Measurements from ENCODE around the gene CACNA1D.
"Not testable (repeated sequence)": the region's sequence is repeated elsewhere in the genome, so short reads cannot be mapped to it uniquely, and the experiment has no call there.

The CACNA1D gene

DNA sequence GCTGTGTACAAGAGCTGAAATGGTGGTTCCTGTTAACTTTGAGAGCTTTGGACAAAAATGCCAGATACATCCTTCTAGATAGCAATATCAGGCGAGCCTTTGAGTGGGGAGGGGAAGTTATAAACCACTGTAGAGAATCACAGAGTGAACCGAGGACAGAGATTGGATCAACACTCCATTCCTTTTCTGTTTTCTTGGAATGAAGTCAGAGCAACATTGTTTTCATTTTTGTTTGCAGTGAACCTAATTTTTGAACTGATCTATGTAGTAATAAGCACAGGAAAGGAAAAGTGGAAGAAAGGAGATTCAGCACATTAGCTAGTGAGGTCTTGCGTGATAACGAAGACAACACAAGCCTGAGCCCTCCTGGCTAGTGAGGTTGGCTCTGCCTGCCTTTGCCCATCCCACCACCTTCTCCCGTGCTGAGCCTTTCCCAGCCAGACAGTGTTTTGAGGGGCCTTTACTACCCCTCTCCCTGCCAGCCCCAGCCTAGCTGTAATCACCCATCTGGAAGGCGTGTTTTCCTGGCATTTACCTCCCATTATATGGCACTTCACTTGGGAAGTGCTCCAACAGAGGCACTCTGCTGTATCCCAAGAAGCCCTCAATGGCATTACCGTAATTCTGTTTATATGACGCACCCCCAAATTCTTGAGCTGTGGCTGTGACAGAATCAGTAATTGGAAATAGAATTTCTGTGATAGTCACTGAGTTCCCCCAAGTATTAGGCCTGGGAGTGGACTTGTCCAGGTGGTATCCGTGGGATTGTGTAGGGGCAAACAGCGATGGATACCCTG lies 129.8 kb downstream of the CACNA1D start:
- WGBS, 2 experiments = 84 to 86% methylated on average over 10 of the region's 10 CpGs
- no peak overlapping the region for H3K27ac ChIP-seq (ENCODE audit: insufficient read depth, low read depth, low read length, poor library complexity, severe bottlenecking)
- no peak overlapping the region for H3K4me3 ChIP-seq (ENCODE audit: insufficient read depth, low read depth, low read length)
- H3K27me3 ChIP-seq (ENCODE audit: control insufficient read depth, insufficient read depth, low read length, poor library complexity, severe bottlenecking) = no peaks in the 10 kb centered on the region
- H3K4me1 ChIP-seq (ENCODE audit: control insufficient read depth, insufficient read depth, low read length) = no peaks in the 10 kb centered on the region
- H3K9me3 ChIP-seq (ENCODE audit: control insufficient read depth, low read length) = no peaks in the 10 kb centered on the region
- no peaks in the 10 kb centered on the region for H3K36me3 ChIP-seq (ENCODE audit: control insufficient read depth, insufficient read depth, low read length)

- H3K9me3 ChIP-seq (ENCODE audit: control insufficient read depth, low read length) = peaks cover 3% of the 10 kb centered on the region
- WGBS, 2 experiments = 87 to 93% methylated on average over 3 of the region's 3 CpGs
- no peaks in the 10 kb centered on the region for H3K27me3 ChIP-seq (ENCODE audit: control insufficient read depth, insufficient read depth, low read length, poor library complexity, severe bottlenecking)
- no peaks in the 10 kb centered on the region for H3K36me3 ChIP-seq (ENCODE audit: control insufficient read depth, insufficient read depth, low read length)
- H3K27ac ChIP-seq (ENCODE audit: insufficient read depth, low read depth, low read length, poor library complexity, severe bottlenecking) = no peak overlapping the region
- no peak overlapping the region for H3K4me3 ChIP-seq (ENCODE audit: insufficient read depth, low read depth, low read length)
- no peaks in the 10 kb centered on the region for H3K4me1 ChIP-seq (ENCODE audit: control insufficient read depth, insufficient read depth, low read length)
Measured at GRCh38 chr3:53626876-53627275, 132.5 kb downstream of the CACNA1D start.

GRCh38 chr3:53628536-53629401 lies 134.4 kb downstream of the CACNA1D start:
- no peak overlapping the region for H3K27ac ChIP-seq (ENCODE audit: insufficient read depth, low read depth, low read length, poor library complexity, severe bottlenecking)
- 91 to 93% methylated on average over 10 of the region's 10 CpGs for WGBS, 2 experiments

DNA sequence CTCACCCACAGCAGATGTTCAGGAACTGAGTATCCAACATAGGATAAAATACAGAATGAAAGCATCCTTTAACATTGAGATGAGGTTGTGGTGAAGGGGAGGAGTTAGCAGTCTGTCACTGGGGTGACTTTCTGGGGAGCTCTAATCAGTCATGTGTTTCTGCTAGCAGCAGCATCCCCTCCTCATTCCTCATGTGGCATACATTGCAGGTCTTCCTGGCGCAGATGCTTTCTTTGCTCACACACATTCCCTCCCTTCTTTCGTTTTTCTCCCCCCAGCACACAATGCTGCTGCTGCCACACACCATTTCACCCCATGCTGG lies 135.0 kb downstream of the CACNA1D start:
- Histone ChIP-seq H3K27ac (ENCODE audit: insufficient read depth, low read depth, low read length, poor library complexity, severe bottlenecking) (no peak overlapping the region), H3K27me3 (ENCODE audit: control insufficient read depth, insufficient read depth, low read length, poor library complexity, severe bottlenecking) (no peaks in the 10 kb centered on the region), H3K4me3 (ENCODE audit: insufficient read depth, low read depth, low read length) (no peak overlapping the region), H3K4me1 (ENCODE audit: control insufficient read depth, insufficient read depth, low read length) (no peaks in the 10 kb centered on the region), H3K9me3 (ENCODE audit: control insufficient read depth, low read length) (peaks cover 3% of the 10 kb centered on the region), H3K36me3 (ENCODE audit: control insufficient read depth, insufficient read depth, low read length) (no peaks in the 10 kb centered on the region)
- WGBS, 2 experiments = 88 to 92% methylated on average over 2 of the region's 2 CpGs

More at GRCh38 chr3:53628536-53629401, 134.4 kb downstream of the CACNA1D start:
- Histone ChIP-seq H3K36me3 (ENCODE audit: control insufficient read depth, insufficient read depth, low read length) (no peaks in the 10 kb centered on the region), H3K27me3 (ENCODE audit: control insufficient read depth, insufficient read depth, low read length, poor library complexity, severe bottlenecking) (no peaks in the 10 kb centered on the region), H3K4me3 (ENCODE audit: insufficient read depth, low read depth, low read length) (no peak overlapping the region), H3K9me3 (ENCODE audit: control insufficient read depth, low read length) (peaks cover 3% of the 10 kb centered on the region), H3K4me1 (ENCODE audit: control insufficient read depth, insufficient read depth, low read length) (no peaks in the 10 kb centered on the region)

DNA sequence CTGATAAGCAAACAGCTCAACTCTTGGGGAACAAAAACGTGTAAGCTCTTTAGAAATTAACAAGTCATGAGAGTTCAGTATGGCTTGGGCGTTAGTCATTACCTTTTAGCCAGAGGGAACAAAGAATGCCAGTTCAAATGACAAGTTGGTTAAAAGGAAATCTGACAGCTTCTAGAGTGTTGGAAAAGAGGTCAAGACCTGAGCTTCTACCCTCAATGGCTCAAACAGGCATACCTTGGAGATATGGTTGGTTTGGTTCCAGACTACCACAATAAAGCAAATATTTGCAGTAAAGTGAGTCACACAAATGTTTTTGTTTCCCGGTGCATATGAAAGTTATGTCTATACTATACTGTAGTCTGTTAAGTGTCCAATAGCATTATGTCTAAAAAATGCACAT lies 136.1 kb downstream of the CACNA1D start:
- Histone ChIP-seq H3K36me3 (ENCODE audit: control insufficient read depth, insufficient read depth, low read length) (no peaks in the 10 kb centered on the region), H3K9me3 (ENCODE audit: control insufficient read depth, low read length) (peaks cover 3% of the 10 kb centered on the region), H3K27ac (ENCODE audit: insufficient read depth, low read depth, low read length, poor library complexity, severe bottlenecking) (no peak overlapping the region), H3K27me3 (ENCODE audit: control insufficient read depth, insufficient read depth, low read length, poor library complexity, severe bottlenecking) (no peaks in the 10 kb centered on the region), H3K4me1 (ENCODE audit: control insufficient read depth, insufficient read depth, low read length) (no peaks in the 10 kb centered on the region), H3K4me3 (ENCODE audit: insufficient read depth, low read depth, low read length) (no peak overlapping the region)
- WGBS, 2 experiments = 71 to 81% methylated on average over 2 of the region's 3 CpGs

DNA sequence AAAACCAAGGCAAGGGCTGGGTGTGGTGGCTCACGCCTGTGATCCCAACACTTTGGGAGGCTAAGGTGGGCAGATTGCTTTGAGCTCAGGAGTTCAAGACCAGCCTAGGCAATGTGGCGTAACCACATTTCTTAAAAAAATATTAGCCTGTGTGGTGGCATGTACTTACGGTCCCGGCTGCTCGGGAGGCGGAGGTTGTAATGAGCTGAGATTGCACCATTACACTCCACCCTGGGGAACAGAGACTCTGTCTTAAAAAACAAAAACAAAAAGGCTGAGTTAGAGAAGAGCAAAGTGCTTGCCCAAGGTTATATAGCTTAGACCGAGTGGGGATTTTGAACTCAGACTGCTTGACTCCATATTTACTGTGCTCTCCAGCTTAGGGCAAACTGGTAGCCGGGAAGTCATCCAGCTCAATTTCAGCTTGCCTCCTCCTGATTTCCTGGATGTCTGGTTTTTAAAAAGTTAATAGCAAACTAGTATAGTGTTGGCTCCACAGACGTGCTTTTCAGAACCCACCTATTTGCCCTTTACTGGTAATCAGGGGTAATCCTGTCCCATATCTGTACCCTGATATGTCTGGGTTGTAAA lies 138.9 kb downstream of the CACNA1D start:
- H3K27ac ChIP-seq (ENCODE audit: insufficient read depth, low read depth, low read length, poor library complexity, severe bottlenecking) = no peak overlapping the region
- H3K36me3 ChIP-seq (ENCODE audit: control insufficient read depth, insufficient read depth, low read length) = no peaks in the 10 kb centered on the region
- peaks cover 3% of the 10 kb centered on the region for H3K9me3 ChIP-seq (ENCODE audit: control insufficient read depth, low read length)
- no peak overlapping the region for H3K4me3 ChIP-seq (ENCODE audit: insufficient read depth, low read depth, low read length)
- WGBS, 2 experiments = 92 to 94% methylated on average over 9 of the region's 9 CpGs
- no peaks in the 10 kb centered on the region for H3K27me3 ChIP-seq (ENCODE audit: control insufficient read depth, insufficient read depth, low read length, poor library complexity, severe bottlenecking)
- H3K4me1 ChIP-seq (ENCODE audit: control insufficient read depth, insufficient read depth, low read length) = no peaks in the 10 kb centered on the region

- H3K9me3 ChIP-seq (ENCODE audit: control insufficient read depth, low read length) = peaks cover 3% of the 10 kb centered on the region
- no peaks in the 10 kb centered on the region for H3K27me3 ChIP-seq (ENCODE audit: control insufficient read depth, insufficient read depth, low read length, poor library complexity, severe bottlenecking)
- no peak overlapping the region for H3K4me3 ChIP-seq (ENCODE audit: insufficient read depth, low read depth, low read length)
- no peaks in the 10 kb centered on the region for H3K4me1 ChIP-seq (ENCODE audit: control insufficient read depth, insufficient read depth, low read length)
- H3K27ac ChIP-seq (ENCODE audit: insufficient read depth, low read depth, low read length, poor library complexity, severe bottlenecking) = no peak overlapping the region
- WGBS, 2 experiments = 85 to 90% methylated on average over 3 of the region's 3 CpGs
- H3K36me3 ChIP-seq (ENCODE audit: control insufficient read depth, insufficient read depth, low read length) = no peaks in the 10 kb centered on the region
Measured at GRCh38 chr3:53635041-53635440, 140.6 kb downstream of the CACNA1D start.

- H3K27ac ChIP-seq (ENCODE audit: insufficient read depth, low read depth, low read length, poor library complexity, severe bottlenecking); H3K9me3 ChIP-seq (ENCODE audit: control insufficient read depth, low read length); H3K36me3 ChIP-seq (ENCODE audit: control insufficient read depth, insufficient read depth, low read length); H3K27me3 ChIP-seq (ENCODE audit: control insufficient read depth, insufficient read depth, low read length, poor library complexity, severe bottlenecking); H3K4me3 ChIP-seq (ENCODE audit: insufficient read depth, low read depth, low read length); H3K4me1 ChIP-seq (ENCODE audit: control insufficient read depth, insufficient read depth, low read length): not testable (repeated sequence)
- 81 to 85% methylated on average over 4 of the region's 4 CpGs for WGBS, 2 experiments
Measured at GRCh38 chr3:53638806-53639205, 144.4 kb downstream of the CACNA1D start.

DNA sequence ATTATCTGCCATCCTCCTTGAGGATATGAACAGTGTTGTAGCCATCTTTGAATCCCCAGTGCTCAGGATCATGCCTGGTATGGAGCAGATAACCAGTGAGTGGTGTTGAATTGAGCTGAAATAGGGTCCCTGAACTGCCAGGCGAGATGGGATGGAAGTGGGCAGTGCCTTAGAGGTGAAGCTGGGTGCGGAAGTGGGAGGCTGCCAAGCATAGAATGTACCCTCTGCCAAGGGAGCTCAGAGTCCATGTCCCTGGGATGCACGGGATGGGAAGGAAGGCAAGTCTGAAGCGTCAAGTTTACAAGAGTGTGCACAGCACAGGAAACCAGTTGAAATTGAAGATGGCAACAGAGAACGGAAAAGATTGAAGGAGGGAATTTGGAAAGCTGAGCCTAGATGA lies 147.0 kb downstream of the CACNA1D start:
- Histone ChIP-seq H3K36me3 (ENCODE audit: control insufficient read depth, insufficient read depth, low read length) (no peaks in the 10 kb centered on the region), H3K27ac (ENCODE audit: insufficient read depth, low read depth, low read length, poor library complexity, severe bottlenecking) (no peak overlapping the region), H3K4me1 (ENCODE audit: control insufficient read depth, insufficient read depth, low read length) (no peaks in the 10 kb centered on the region), H3K27me3 (ENCODE audit: control insufficient read depth, insufficient read depth, low read length, poor library complexity, severe bottlenecking) (no peaks in the 10 kb centered on the region), H3K9me3 (ENCODE audit: control insufficient read depth, low read length) (no peaks in the 10 kb centered on the region), H3K4me3 (ENCODE audit: insufficient read depth, low read depth, low read length) (no peak overlapping the region)
- WGBS, 2 experiments = 93 to 94% methylated on average over 5 of the region's 5 CpGs

DNA sequence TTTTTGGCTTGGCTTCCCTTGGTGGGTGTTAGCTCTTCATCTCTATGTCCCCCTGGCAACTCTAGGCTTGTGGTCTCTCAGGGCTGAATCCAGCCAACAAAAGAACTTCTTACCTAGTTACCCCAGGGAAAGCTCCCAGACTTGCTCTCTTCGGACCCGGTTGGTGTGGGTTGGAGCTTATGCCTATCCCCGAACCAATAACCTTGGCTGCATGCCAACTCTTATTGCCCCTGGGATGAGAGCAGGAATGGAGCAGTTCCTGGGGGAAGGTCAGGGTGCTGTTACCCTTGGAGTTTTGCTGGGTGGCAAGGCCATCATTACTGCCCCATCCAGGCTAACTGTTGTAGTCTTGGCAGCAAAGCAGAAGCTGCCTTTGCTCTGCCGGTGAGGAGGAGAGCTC lies 147.8 kb downstream of the CACNA1D start:
- Histone ChIP-seq H3K27me3 (ENCODE audit: control insufficient read depth, insufficient read depth, low read length, poor library complexity, severe bottlenecking) (no peaks in the 10 kb centered on the region), H3K27ac (ENCODE audit: insufficient read depth, low read depth, low read length, poor library complexity, severe bottlenecking) (no peak overlapping the region), H3K36me3 (ENCODE audit: control insufficient read depth, insufficient read depth, low read length) (no peaks in the 10 kb centered on the region), H3K4me1 (ENCODE audit: control insufficient read depth, insufficient read depth, low read length) (no peaks in the 10 kb centered on the region), H3K9me3 (ENCODE audit: control insufficient read depth, low read length) (no peaks in the 10 kb centered on the region), H3K4me3 (ENCODE audit: insufficient read depth, low read depth, low read length) (no peak overlapping the region)
- 96 to 98% methylated on average over 4 of the region's 4 CpGs for WGBS, 2 experiments
